ENCODE measurements around the gene KPNB1. TPM values are rescaled to one million over a fixed set of nuclear protein-coding genes. Genes with fewer than 3 reads are reported as not detected.

Gene KPNB1
- total RNA-seq, 1 donor from 2014 or later, result 119 TPM

GRCh38 chr17:47620503-47621245, 29.0 kb upstream of the KPNB1 start:
- H3K9me3 ChIP-seq (ENCODE audit: control insufficient read depth in 3 of 3, low read length in 3 of 3), result no peaks in the 10 kb centered on the region
- H3K9ac ChIP-seq (ENCODE audit: low read depth in 1 of 3, low read length in 3 of 3), result peak overlapping the region in 2 of 3 donors; percentile 25 to 69
- peaks cover 12 to 36% (median 35%) of the 10 kb centered on the region in 3 donors for H3K36me3 ChIP-seq (ENCODE audit: control insufficient read depth in 3 of 3, insufficient read depth in 3 of 3, low read length in 3 of 3)
- H3K27ac ChIP-seq (ENCODE audit: low read depth, low read length), result peak overlapping the region; percentile 49
- H3K4me3 ChIP-seq (ENCODE audit: low read length in 3 of 3), result no peak overlapping the region
- H3K4me1 ChIP-seq (ENCODE audit: control insufficient read depth in 3 of 3, insufficient read depth in 3 of 3, low read length in 3 of 3), result peaks cover 14 to 25% (median 16%) of the 10 kb centered on the region in 3 donors
- no peaks in the 10 kb centered on the region for H3K27me3 ChIP-seq (ENCODE audit: control insufficient read depth in 3 of 3, insufficient read depth in 3 of 3, low read length in 3 of 3)

DNA sequence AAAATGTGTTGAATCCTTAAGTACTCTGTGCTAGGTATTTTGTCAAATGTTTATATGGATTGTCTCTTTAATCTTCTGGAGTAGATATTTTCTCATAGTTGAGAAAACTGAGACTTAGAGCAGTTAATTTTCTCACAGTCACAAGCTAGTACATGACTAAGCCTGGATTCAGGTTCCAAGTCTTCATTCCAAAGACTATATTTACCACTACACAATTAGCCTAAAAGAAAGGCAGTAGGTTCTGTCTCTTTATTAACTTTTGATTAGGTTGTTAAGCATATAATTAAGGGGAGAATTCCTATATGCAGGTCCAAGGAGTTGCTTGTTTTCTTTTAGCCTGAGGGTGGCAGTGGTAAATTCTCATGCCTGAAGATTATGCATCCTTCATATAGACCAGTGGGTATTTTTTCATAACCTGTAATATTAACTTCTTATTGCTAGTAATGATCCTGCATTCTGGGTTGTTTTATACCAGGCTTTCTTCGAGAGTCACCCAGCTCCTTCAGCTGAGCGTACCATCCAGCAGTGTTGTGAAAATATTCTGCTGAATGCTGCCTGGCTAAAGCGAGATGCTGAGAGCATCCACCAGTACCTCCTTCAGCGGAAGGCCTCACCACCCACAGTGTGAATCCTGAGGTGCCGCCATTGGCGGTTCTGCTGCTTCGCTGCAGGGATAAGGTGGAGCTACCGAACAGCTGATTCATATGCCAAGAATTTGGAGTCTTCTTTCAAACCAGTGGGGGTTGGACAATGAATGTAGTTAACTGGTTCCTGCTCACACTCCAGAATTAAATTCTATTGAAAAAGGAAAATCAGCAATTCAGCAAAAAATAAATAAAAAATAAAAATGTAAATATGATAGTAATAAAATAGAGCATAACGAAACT, 28.2 kb upstream of the KPNB1 start:
- Histone ChIP-seq H3K36me3 (ENCODE audit: control insufficient read depth in 3 of 3, insufficient read depth in 3 of 3, low read length in 3 of 3) (peaks cover 12 to 35% (median 34%) of the 10 kb centered on the region in 3 donors), H3K9me3 (ENCODE audit: control insufficient read depth in 3 of 3, low read length in 3 of 3) (no peaks in the 10 kb centered on the region), H3K27me3 (ENCODE audit: control insufficient read depth in 3 of 3, insufficient read depth in 3 of 3, low read length in 3 of 3) (no peaks in the 10 kb centered on the region), H3K4me1 (ENCODE audit: control insufficient read depth in 3 of 3, insufficient read depth in 3 of 3, low read length in 3 of 3) (peaks cover 14 to 25% (median 16%) of the 10 kb centered on the region in 3 donors), H3K9ac (ENCODE audit: low read depth in 1 of 3, low read length in 3 of 3) (peak overlapping the region in 2 of 3 donors; percentile 25 to 69), H3K27ac (ENCODE audit: low read depth, low read length) (peak overlapping the region; percentile 49), H3K4me3 (ENCODE audit: low read length in 3 of 3) (peak overlapping the region in 1 of 3 donors; percentile 30)

DNA sequence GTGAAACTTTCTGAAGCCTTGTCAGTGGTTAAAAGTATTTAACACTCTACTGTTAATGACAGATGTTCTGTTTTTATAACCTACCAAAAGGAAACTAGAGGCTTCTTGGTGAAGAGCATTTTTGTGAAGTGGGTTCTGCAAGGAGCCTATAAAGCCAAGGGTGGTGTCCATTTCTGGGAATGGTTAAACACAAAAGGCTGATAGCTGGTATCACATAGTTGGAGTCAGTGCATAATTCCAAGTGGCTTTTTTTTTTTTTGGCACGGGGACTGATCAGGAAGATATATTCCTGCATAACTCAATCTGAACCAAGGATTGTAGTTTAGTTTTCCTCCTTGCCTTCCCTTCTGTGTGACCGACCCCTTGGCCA, 27.6 kb upstream of the KPNB1 start:
- Histone ChIP-seq H3K36me3 (ENCODE audit: control insufficient read depth in 3 of 3, insufficient read depth in 3 of 3, low read length in 3 of 3) (peaks cover 12 to 35% (median 32%) of the 10 kb centered on the region in 3 donors), H3K9ac (ENCODE audit: low read depth in 1 of 3, low read length in 3 of 3) (no peak overlapping the region), H3K27ac (ENCODE audit: low read depth, low read length) (peak overlapping the region; percentile 27), H3K9me3 (ENCODE audit: control insufficient read depth in 3 of 3, low read length in 3 of 3) (no peaks in the 10 kb centered on the region), H3K27me3 (ENCODE audit: control insufficient read depth in 3 of 3, insufficient read depth in 3 of 3, low read length in 3 of 3) (no peaks in the 10 kb centered on the region), H3K4me1 (ENCODE audit: control insufficient read depth in 3 of 3, insufficient read depth in 3 of 3, low read length in 3 of 3) (peaks cover 14 to 25% (median 16%) of the 10 kb centered on the region in 3 donors), H3K4me3 (ENCODE audit: low read length in 3 of 3) (no peak overlapping the region)

- Histone ChIP-seq H3K9me3 (ENCODE audit: control insufficient read depth in 3 of 3, low read length in 3 of 3) (no peaks in the 10 kb centered on the region), H3K27ac (ENCODE audit: low read depth, low read length) (no peak overlapping the region), H3K4me1 (ENCODE audit: control insufficient read depth in 3 of 3, insufficient read depth in 3 of 3, low read length in 3 of 3) (peaks cover 14 to 21% (median 16%) of the 10 kb centered on the region in 3 donors), H3K27me3 (ENCODE audit: control insufficient read depth in 3 of 3, insufficient read depth in 3 of 3, low read length in 3 of 3) (no peaks in the 10 kb centered on the region), H3K4me3 (ENCODE audit: low read length in 3 of 3) (no peak overlapping the region), H3K9ac (ENCODE audit: low read depth in 1 of 3, low read length in 3 of 3) (no peak overlapping the region), H3K36me3 (ENCODE audit: control insufficient read depth in 3 of 3, insufficient read depth in 3 of 3, low read length in 3 of 3) (peaks cover 3 to 19% (median 17%) of the 10 kb centered on the region in 3 donors)
Observed at GRCh38 chr17:47624727-47625068, 25.0 kb upstream of the KPNB1 start.

GRCh38 chr17:47628014-47628566, 21.6 kb upstream of the KPNB1 start:
- Histone ChIP-seq H3K27ac (ENCODE audit: low read depth, low read length) (no peak overlapping the region), H3K4me1 (ENCODE audit: control insufficient read depth in 3 of 3, insufficient read depth in 3 of 3, low read length in 3 of 3) (no peaks in the 10 kb centered on the region), H3K9me3 (ENCODE audit: control insufficient read depth in 3 of 3, low read length in 3 of 3) (no peaks in the 10 kb centered on the region), H3K36me3 (ENCODE audit: control insufficient read depth in 3 of 3, insufficient read depth in 3 of 3, low read length in 3 of 3) (peaks cover 3 to 13% (median 12%) of the 10 kb centered on the region in 3 donors), H3K9ac (ENCODE audit: low read depth in 1 of 3, low read length in 3 of 3) (no peak overlapping the region), H3K4me3 (ENCODE audit: low read length in 3 of 3) (no peak overlapping the region), H3K27me3 (ENCODE audit: control insufficient read depth in 3 of 3, insufficient read depth in 3 of 3, low read length in 3 of 3) (no peaks in the 10 kb centered on the region)

GRCh38 chr17:47629826-47630225, 19.9 kb upstream of the KPNB1 start:
- Histone ChIP-seq H3K36me3 (ENCODE audit: control insufficient read depth in 3 of 3, insufficient read depth in 3 of 3, low read length in 3 of 3) (peaks cover 0 to 3% (median 1%) of the 10 kb centered on the region in 3 donors), H3K9ac (ENCODE audit: low read depth in 1 of 3, low read length in 3 of 3) (no peak overlapping the region), H3K4me1 (ENCODE audit: control insufficient read depth in 3 of 3, insufficient read depth in 3 of 3, low read length in 3 of 3) (no peaks in the 10 kb centered on the region), H3K9me3 (ENCODE audit: control insufficient read depth in 3 of 3, low read length in 3 of 3) (no peaks in the 10 kb centered on the region), H3K27ac (ENCODE audit: low read depth, low read length) (no peak overlapping the region), H3K27me3 (ENCODE audit: control insufficient read depth in 3 of 3, insufficient read depth in 3 of 3, low read length in 3 of 3) (no peaks in the 10 kb centered on the region), H3K4me3 (ENCODE audit: low read length in 3 of 3) (no peak overlapping the region)

GRCh38 chr17:47630614-47631013, 19.1 kb upstream of the KPNB1 start:
- H3K4me3 ChIP-seq (ENCODE audit: low read length in 3 of 3), result no peak overlapping the region

GRCh38 chr17:47632991-47633390, 16.7 kb upstream of the KPNB1 start:
- H3K4me3 ChIP-seq (ENCODE audit: low read length in 3 of 3), result no peak overlapping the region
- H3K9ac ChIP-seq (ENCODE audit: low read depth in 1 of 3, low read length in 3 of 3), result no peak overlapping the region
- no peak overlapping the region for H3K27ac ChIP-seq (ENCODE audit: low read depth, low read length)
- no peaks in the 10 kb centered on the region for H3K27me3 ChIP-seq (ENCODE audit: control insufficient read depth in 3 of 3, insufficient read depth in 3 of 3, low read length in 3 of 3)
- H3K4me1 ChIP-seq (ENCODE audit: control insufficient read depth in 3 of 3, insufficient read depth in 3 of 3, low read length in 3 of 3), result peaks cover 5 to 6% (median 6%) of the 10 kb centered on the region in 3 donors
- H3K36me3 ChIP-seq (ENCODE audit: control insufficient read depth in 3 of 3, insufficient read depth in 3 of 3, low read length in 3 of 3), result peaks cover 0 to 2% (median 0%) of the 10 kb centered on the region in 3 donors
- no peaks in the 10 kb centered on the region for H3K9me3 ChIP-seq (ENCODE audit: control insufficient read depth in 3 of 3, low read length in 3 of 3)

More at GRCh38 chr17:47630614-47631013, 19.1 kb upstream of the KPNB1 start:
- no peaks in the 10 kb centered on the region for H3K9me3 ChIP-seq (ENCODE audit: control insufficient read depth in 3 of 3, low read length in 3 of 3)
- H3K4me1 ChIP-seq (ENCODE audit: control insufficient read depth in 3 of 3, insufficient read depth in 3 of 3, low read length in 3 of 3), result no peaks in the 10 kb centered on the region
- H3K9ac ChIP-seq (ENCODE audit: low read depth in 1 of 3, low read length in 3 of 3), result no peak overlapping the region
- H3K36me3 ChIP-seq (ENCODE audit: control insufficient read depth in 3 of 3, insufficient read depth in 3 of 3, low read length in 3 of 3), result peaks cover 0 to 2% (median 0%) of the 10 kb centered on the region in 3 donors
- no peaks in the 10 kb centered on the region for H3K27me3 ChIP-seq (ENCODE audit: control insufficient read depth in 3 of 3, insufficient read depth in 3 of 3, low read length in 3 of 3)
- H3K27ac ChIP-seq (ENCODE audit: low read depth, low read length), result no peak overlapping the region

DNA sequence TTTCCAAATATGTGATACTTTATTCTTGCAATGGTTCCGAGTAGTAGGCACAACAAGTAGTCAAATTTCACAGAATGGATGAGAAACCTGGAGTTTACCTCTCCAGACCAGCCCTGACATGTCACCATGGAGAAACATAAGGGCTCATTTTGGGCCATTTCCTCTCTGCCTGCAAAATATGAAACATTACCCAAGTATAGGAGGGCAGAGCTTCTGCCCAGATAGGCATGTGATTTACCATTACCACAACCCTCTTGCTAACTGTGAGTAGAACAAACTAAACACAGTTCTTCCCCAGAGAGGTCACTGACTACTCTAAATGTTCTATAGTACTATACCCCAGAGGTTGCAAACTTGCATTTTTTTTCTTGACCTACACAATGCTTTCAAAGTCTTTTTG, 15.7 kb upstream of the KPNB1 start:
- Histone ChIP-seq H3K4me1 (ENCODE audit: control insufficient read depth in 3 of 3, insufficient read depth in 3 of 3, low read length in 3 of 3) (peaks cover 5 to 6% (median 6%) of the 10 kb centered on the region in 3 donors), H3K27ac (ENCODE audit: low read depth, low read length) (no peak overlapping the region), H3K4me3 (ENCODE audit: low read length in 3 of 3) (no peak overlapping the region), H3K9ac (ENCODE audit: low read depth in 1 of 3, low read length in 3 of 3) (no peak overlapping the region), H3K27me3 (ENCODE audit: control insufficient read depth in 3 of 3, insufficient read depth in 3 of 3, low read length in 3 of 3) (no peaks in the 10 kb centered on the region), H3K9me3 (ENCODE audit: control insufficient read depth in 3 of 3, low read length in 3 of 3) (no peaks in the 10 kb centered on the region), H3K36me3 (ENCODE audit: control insufficient read depth in 3 of 3, insufficient read depth in 3 of 3, low read length in 3 of 3) (peaks cover 0 to 2% (median 0%) of the 10 kb centered on the region in 3 donors)

Measured in skeletal muscle tissue (tissue), 4 donors.